NT2/D1 (cell line): ENCODE results near the gene PINK1.

Source experiments
- YY1 ChIP-seq: IDR thresholded peaks from 2 replicates; pipeline ENCODE4 v1.6.1; 2011; ENCODE audit not compliant: insufficient read length, insufficient read depth
- ZNF274 ChIP-seq: IDR thresholded peaks from 2 replicates; pipeline ENCODE4 v1.6.1; 2011; ENCODE audit warnings: mild to moderate bottlenecking, low read depth, low read length

DNA sequence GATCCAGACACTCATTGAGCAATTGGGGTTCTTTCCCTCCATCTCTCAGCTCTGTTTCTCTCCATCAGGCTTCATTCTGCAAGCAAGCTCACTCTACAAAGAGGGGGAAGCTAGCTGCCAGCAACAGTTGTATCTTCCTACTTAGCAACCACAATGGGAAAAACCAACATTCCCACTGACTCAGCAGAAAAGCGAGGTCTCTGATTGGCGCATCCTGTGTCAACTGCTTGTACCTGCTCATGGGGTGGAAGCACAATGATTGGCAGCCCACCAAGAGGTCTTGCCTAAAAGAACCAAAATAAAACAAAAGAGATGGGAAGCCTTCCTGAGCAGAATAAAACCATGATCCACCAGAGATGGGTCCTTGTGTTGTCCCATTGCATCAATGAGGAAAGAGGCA, 48.4 kb upstream of the PINK1 start:
- TF ChIP-seq YY1 (no peak), ZNF274 (no peak)
